Stomach (tissue), 4 donors: ENCODE data around the gene RHAG.

Experiments
- EP300 ChIP-seq: sonication (generic); formaldehyde crosslinking; IDR thresholded peaks from one replicate; pipeline ENCODE4 v1.6.1; 2017; ENCODE audit warnings: antibody characterized with exemption
- POLR2A ChIP-seq, 4 donors: fragments of 450-650 bp; IDR thresholded peaks; one replicate each; pipeline ENCODE4 v1.6.1; 2016; ENCODE audit warnings: antibody characterized with exemption in 4 of 4, control low read depth in 2 of 4, mild to moderate bottlenecking in 1 of 4, moderate library complexity in 1 of 4

DNA sequence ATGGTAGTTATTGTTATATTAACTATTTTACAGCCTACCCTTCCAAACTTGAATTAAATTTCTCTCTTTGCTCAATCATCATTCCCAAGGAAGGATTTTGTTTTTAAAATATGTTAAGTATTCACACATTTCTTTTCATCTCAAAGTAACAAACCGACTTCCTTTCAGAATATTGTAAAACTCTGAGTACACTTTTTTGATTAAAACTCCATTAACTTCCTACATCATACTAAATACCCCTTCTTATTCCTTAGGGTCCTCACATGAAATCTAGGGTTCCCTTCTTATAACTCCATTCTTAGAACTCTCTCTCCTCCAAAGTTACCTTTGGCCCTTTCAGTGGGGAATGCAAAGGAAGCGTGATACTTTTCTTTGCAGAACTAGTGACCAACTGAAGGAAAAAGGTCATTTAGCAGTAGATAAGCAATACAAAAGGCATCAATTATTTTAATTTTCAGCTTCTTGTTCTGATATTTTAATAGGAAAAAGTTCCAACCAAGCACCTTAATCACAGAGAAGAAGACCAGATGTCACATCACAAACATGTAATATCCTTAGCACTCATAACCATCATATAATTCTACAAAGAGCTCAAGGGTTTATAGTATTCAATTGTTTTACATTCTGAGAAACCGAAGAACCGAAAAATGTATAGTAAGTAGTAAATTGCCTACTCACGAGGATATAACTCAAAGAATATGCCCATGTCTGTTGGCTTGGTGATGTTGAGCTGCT is 494 bp downstream of the RHAG start:
- TF ChIP-seq POLR2A (IDR thresholded peaks at IDR 0.05) (no peak), EP300 (no peak)
